ENCODE data around the gene TNIK. TPM values are rescaled to one million over a fixed set of nuclear protein-coding genes. Genes with fewer than 3 reads are reported as not detected.

TNIK gene
- total and polyA plus RNA-seq, 2 of the 13 experiments (the other 11 are each of a cell fraction or from before 2014, with no cell fraction given): 0.15 to 0.22 TPM

DNA sequence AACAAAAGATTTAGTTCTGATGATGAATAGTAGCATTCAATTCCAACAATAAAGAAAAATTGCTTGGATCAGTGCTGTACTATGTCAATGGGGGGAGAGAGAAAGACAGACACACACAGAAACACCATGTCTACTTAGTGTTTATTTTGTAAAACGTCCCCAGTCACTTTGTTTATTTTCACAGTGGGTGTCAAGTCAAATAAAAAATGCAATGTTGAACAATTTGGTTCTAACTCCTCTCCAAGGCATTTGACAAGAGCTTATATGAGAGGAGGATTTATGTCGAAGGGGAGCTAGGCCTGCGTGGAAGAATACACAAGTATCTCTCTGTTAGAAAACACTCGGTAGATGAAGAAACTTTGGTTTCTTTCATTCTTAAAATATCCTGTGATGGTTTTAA, 232.0 kb downstream of the TNIK start:
- Histone ChIP-seq H3K36me3 (replicated peaks in 1 of 2; ENCODE audit: control insufficient read depth in 1 of 2, insufficient read depth in 2 of 2, low read length in 2 of 2) (no peaks in the 10 kb centered on the region), H3K4me3 (replicated peaks in 1 of 3; ENCODE audit: insufficient read depth in 1 of 3, low read depth in 2 of 3, low read length in 3 of 3) (no peak overlapping the region), H4K20me1 (ENCODE audit: insufficient read depth, low read length) (no peaks in the 10 kb centered on the region), H3K9me3 (ENCODE audit: low read length) (0 out of 2 replicates have a peak, but pooled peaks cover 7% of the 10 kb centered on the region), H2AFZ (ENCODE audit: low read length) (no peak overlapping the region), H3K9ac (ENCODE audit: insufficient read depth, low read depth, low read length) (no peak overlapping the region), H3K27ac (ENCODE audit: extremely low read length, insufficient read depth, low read length) (no peak overlapping the region), H3K27me3 (ENCODE audit: control insufficient read depth in 1 of 2, insufficient read depth in 2 of 2, low read length in 2 of 2) (no peaks in the 10 kb centered on the region), H3K79me2 (ENCODE audit: insufficient read depth, low read length) (no peaks in the 10 kb centered on the region), H3K4me1 (ENCODE audit: insufficient read depth, low read length) (peaks cover 28% of the 10 kb centered on the region), H3K4me2 (ENCODE audit: low read depth, low read length) (no peak overlapping the region)
- no TSS peak for BruUV-seq (replicated peaks)
- FAIRE-seq (no peak), DNase-seq (ENCODE audit: low spot score) (peak; percentile 37), ATAC-seq (no peak)
- CTCF ChIA-PET (ENCODE audit: low intra/inter-chr PET ratio, low total read pairs): no interaction called here
- in situ Hi-C loops (cut with HindIII; ENCODE audit: extremely low pct_ligation_motif_present, low pct_unique_long_range_greater_than_20kb): no loop called here
- intact Hi-C loops (cut with micrococcal nuclease; ENCODE audit: unreplicated experiment): no loop called here
- TF ChIP-seq HMG20A (CRISPR knock-in tag; IDR thresholded peaks at IDR 0.05; ENCODE audit: borderline replicate concordance): peak; percentile 16; the same call in 1 of the 2 replicates
- TF ChIP-seq ARID5B (CRISPR knock-in tag; IDR thresholded peaks at IDR 0.05): peak; percentile 53; the same call in 1 of the 2 replicates
- peak; percentile 25; the same call in 1 of the 2 replicates for TF ChIP-seq TCF7 (IDR thresholded peaks at IDR 0.05; ENCODE audit: low read depth)
- TF ChIP-seq FOXP1 (IDR thresholded peaks at IDR 0.05): no peak
- peak; percentile 33; the same call in 1 of the 2 replicates for TF ChIP-seq FOXP1 (CRISPR knock-in tag; IDR thresholded peaks at IDR 0.05)
- TF ChIP-seq EP300 (IDR thresholded peaks at IDR 0.05; ENCODE audit: low read depth in 2 of 2, low read length in 2 of 2): peak in 1 of 2 experiments; percentile 8; a peak in 1 of 4 replicates
- no peak for TF ChIP-seq EP300 (CRISPR knock-in tag; IDR thresholded peaks at IDR 0.05; ENCODE audit: borderline replicate concordance)
- TF ChIP-seq ZNF281 (CRISPR knock-in tag; IDR thresholded peaks at IDR 0.05; ENCODE audit: borderline replicate concordance): no peak
- no peak for TF ChIP-seq RFX5 (IDR thresholded peaks at IDR 0.05; ENCODE audit: low read depth, low read length)
- TF ChIP-seq ARID2 (CRISPR knock-in tag; IDR thresholded peaks at IDR 0.05; ENCODE audit: borderline replicate concordance): no peak
- no peak for TF ChIP-seq ZNF614 (CRISPR knock-in tag; IDR thresholded peaks at IDR 0.05; ENCODE audit: borderline replicate concordance)
- no peak for TF ChIP-seq ZNF607 (CRISPR knock-in tag; IDR thresholded peaks at IDR 0.05; ENCODE audit: borderline replicate concordance)
- peak; percentile 35; the same call in 1 of the 2 replicates for TF ChIP-seq FOXA3 (CRISPR knock-in tag; IDR thresholded peaks at IDR 0.05)
- POLR2A ChIA-PET: no interaction called here
- WGBS (ENCODE audit: low lambda C conversion rate): 32% methylated on average over 4 of the region's 4 CpGs

Measured in HepG2 (cell line).